IMR-90 (cell line): ENCODE results near the gene TENT4B.

ENCODE experiments used
- BHLHE40 ChIP-seq: fragments of 150-350 bp; IDR thresholded peaks from 2 replicates; pipeline ENCODE4 v1.6.1; 2016; ENCODE audit warnings: mild to moderate bottlenecking, low read depth, low read length
- CEBPB ChIP-seq: IDR thresholded peaks from 2 replicates; pipeline ENCODE4 v1.6.1; 2012; ENCODE audit warnings: low read depth, low read length, improper control_type of control experiment
- CHD1 ChIP-seq: IDR thresholded peaks from 2 replicates; pipeline ENCODE4 v1.6.1; 2012; ENCODE audit warnings: low read depth, low read length, improper control_type of control experiment
- CTCF ChIP-seq: conservative IDR thresholded peaks from 2 replicates; pipeline ENCODE4 v1.5.1; 2012; ENCODE audit warnings: mild to moderate bottlenecking, low read depth, low read length, improper control_type of control experiment
- MAFK ChIP-seq: IDR thresholded peaks from 2 replicates; pipeline ENCODE4 v1.6.1; 2012; ENCODE audit warnings: low read depth, low read length, improper control_type of control experiment
- MAZ ChIP-seq: IDR thresholded peaks from 2 replicates; pipeline ENCODE4 v1.6.1; 2012; ENCODE audit warnings: low read depth, mild to moderate bottlenecking, low read length, improper control_type of control experiment, moderate library complexity, borderline replicate concordance
- MXI1 ChIP-seq: IDR thresholded peaks from 2 replicates; pipeline ENCODE4 v1.6.1; 2012; ENCODE audit warnings: low read depth, mild to moderate bottlenecking, low read length, moderate library complexity, borderline replicate concordance
- POLR2A ChIP-seq: IDR thresholded peaks from 2 replicates; pipeline ENCODE4 v1.6.1; 2012; ENCODE audit warnings: mild to moderate bottlenecking, low read depth, low read length
- RAD21 ChIP-seq: IDR thresholded peaks from 2 replicates; pipeline ENCODE4 v1.6.1; 2012; ENCODE audit warnings: low read length, improper control_type of control experiment
- USF2 ChIP-seq: fragments of 150-350 bp; IDR thresholded peaks from 2 replicates; pipeline ENCODE4 v1.6.1; 2017; ENCODE audit warnings: mild to moderate bottlenecking, antibody characterized with exemption, low read length, low read depth

GRCh38 chr16:50193594-50193993 is 40.5 kb downstream of the TENT4B start:
- TF ChIP-seq CHD1 (no peak), POLR2A (no peak), CTCF (no peak), USF2 (no peak), RAD21 (no peak), MAZ (no peak), MAFK (no peak), CEBPB (no peak), MXI1 (no peak), BHLHE40 (no peak)
